ENCODE results near the gene KCNIP2.

DNA sequence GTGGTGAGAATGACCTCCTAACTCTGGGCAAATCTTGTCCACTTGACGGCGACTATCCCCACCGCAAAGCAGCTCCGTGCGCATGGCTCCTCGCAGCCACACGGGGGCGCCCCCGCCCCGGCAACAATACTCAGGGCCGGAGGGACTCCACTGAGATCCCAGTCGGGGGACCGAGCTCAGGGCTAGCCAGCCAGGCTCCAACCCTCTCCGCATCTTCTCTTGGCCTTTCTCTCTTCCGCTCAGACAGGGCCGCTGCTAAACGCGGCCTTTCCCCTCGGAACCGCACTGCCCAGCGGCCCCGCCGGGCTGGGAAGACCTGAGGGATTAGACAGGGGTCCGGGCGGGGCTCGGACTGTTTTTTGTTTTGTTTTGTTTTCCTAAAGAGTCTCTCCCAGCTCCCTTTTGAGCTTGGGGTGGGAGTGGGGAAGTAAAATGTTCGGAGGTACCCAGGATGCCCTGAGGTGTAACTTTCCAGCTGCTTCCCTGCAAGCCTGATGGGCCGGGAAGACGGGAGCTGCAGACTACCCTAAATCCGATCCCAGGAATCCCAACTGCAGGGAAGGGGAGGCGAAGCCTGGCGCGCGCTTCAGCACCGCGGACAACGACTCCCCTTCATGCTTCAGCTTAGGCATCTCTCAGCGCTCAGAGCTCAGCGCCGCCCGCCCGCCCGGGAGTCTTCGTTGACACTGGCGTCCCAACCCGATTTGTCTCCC, 2.7 kb downstream of the KCNIP2 start:
- TF ChIP-seq, protein P1, sequence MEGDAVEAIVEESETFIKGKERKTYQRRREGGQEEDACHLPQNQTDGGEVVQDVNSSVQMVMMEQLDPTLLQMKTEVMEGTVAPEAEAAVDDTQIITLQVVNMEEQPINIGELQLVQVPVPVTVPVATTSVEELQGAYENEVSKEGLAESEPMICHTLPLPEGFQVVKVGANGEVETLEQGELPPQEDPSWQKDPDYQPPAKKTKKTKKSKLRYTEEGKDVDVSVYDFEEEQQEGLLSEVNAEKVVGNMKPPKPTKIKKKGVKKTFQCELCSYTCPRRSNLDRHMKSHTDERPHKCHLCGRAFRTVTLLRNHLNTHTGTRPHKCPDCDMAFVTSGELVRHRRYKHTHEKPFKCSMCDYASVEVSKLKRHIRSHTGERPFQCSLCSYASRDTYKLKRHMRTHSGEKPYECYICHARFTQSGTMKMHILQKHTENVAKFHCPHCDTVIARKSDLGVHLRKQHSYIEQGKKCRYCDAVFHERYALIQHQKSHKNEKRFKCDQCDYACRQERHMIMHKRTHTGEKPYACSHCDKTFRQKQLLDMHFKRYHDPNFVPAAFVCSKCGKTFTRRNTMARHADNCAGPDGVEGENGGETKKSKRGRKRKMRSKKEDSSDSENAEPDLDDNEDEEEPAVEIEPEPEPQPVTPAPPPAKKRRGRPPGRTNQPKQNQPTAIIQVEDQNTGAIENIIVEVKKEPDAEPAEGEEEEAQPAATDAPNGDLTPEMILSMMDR (IDR thresholded peaks at IDR 0.05 in 4 of 5, conservative IDR thresholded peaks at IDR 0.05 in 1 of 5), result peak; percentile 72 to 95 (median 89)
- TF ChIP-seq POLR2A (IDR thresholded peaks at IDR 0.05), result no peak

Measured in gastrocnemius medialis (tissue), 4 donors.